ENCODE results near the gene SIM1. TPM values are rescaled to one million over a fixed set of nuclear protein-coding genes. Genes with fewer than 3 reads are reported as not detected.

Gene SIM1
- total and polyA plus RNA-seq, 4 donors = under 0.01 TPM; not detected in 3

DNA sequence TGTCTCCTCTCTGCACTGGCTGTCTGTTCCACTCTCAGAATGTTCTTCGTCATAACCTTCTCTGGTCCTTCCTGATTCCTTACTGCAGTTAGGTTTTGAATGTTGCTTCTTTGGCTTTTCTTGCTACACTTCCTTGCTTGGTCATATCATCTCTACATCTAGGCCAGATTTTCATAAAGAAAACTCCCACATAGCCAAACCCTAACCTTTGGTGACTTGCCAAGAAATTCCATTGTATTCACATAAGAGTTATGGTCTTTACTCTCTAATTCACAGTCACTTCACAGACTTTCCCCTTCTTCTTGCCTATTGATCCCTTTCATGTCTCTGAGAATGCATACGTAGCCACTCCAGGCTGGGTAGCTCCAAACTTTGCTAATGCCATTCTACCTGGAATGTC is 41.9 kb upstream of the SIM1 start:
- H3K27ac ChIP-seq (ENCODE audit: low read depth in 1 of 2, low read length in 2 of 2) = no peak overlapping the region
- no peaks in the 10 kb centered on the region for H3K9me3 ChIP-seq (ENCODE audit: control insufficient read depth in 4 of 4, low read length in 3 of 4)
- WGBS = 98% methylated on average over 2 of the region's 2 CpGs
- no peaks in the 10 kb centered on the region for H3K27me3 ChIP-seq (ENCODE audit: control insufficient read depth in 4 of 4, insufficient read depth in 4 of 4, low read length in 3 of 4)
- H3K4me3 ChIP-seq (ENCODE audit: low read depth in 1 of 3, low read length in 3 of 3) = no peak overlapping the region
- peaks cover 0 to 8% (median 2%) of the 10 kb centered on the region in 4 donors for H3K36me3 ChIP-seq (ENCODE audit: control insufficient read depth in 4 of 4, insufficient read depth in 3 of 4, low read depth in 1 of 4, low read length in 3 of 4)
- no peak for TF ChIP-seq NR2F2 (IDR thresholded peaks at IDR 0.05)
- TF ChIP-seq FOXA2 (IDR thresholded peaks at IDR 0.05) = no peak
- TF ChIP-seq FOXA1 (IDR thresholded peaks at IDR 0.05) = no peak
- TF ChIP-seq JUND (IDR thresholded peaks at IDR 0.05) = no peak
- no peak for TF ChIP-seq GABPA (IDR thresholded peaks at IDR 0.05 in 1 of 2, conservative IDR thresholded peaks at IDR 0.05 in 1 of 2)
- TF ChIP-seq EGR1 (IDR thresholded peaks at IDR 0.05; ENCODE audit: low read depth in 2 of 2) = no peak
- DNase-seq (ENCODE audit: low spot score) = no peak
- no peak overlapping the region for H3K9ac ChIP-seq (ENCODE audit: low read depth in 1 of 2, low read length in 2 of 2)
- H3K4me1 ChIP-seq (ENCODE audit: control insufficient read depth in 4 of 4, insufficient read depth in 4 of 4, low read length in 3 of 4) = peaks cover 0 to 18% (median 11%) of the 10 kb centered on the region in 4 donors

GRCh38 chr6:100504786-100505737 is 40.3 kb upstream of the SIM1 start:
- no peaks in the 10 kb centered on the region for H3K9me3 ChIP-seq (ENCODE audit: control insufficient read depth in 4 of 4, low read length in 3 of 4)
- H3K4me3 ChIP-seq (ENCODE audit: low read depth in 1 of 3, low read length in 3 of 3) = no peak overlapping the region
- no peaks in the 10 kb centered on the region for H3K27me3 ChIP-seq (ENCODE audit: control insufficient read depth in 4 of 4, insufficient read depth in 4 of 4, low read length in 3 of 4)
- H3K9ac ChIP-seq (ENCODE audit: low read depth in 1 of 2, low read length in 2 of 2) = no peak overlapping the region
- 79% methylated on average over 6 of the region's 6 CpGs for WGBS
- peaks cover 0 to 7% (median 2%) of the 10 kb centered on the region in 4 donors for H3K36me3 ChIP-seq (ENCODE audit: control insufficient read depth in 4 of 4, insufficient read depth in 3 of 4, low read depth in 1 of 4, low read length in 3 of 4)
- peaks cover 0 to 18% (median 11%) of the 10 kb centered on the region in 4 donors for H3K4me1 ChIP-seq (ENCODE audit: control insufficient read depth in 4 of 4, insufficient read depth in 4 of 4, low read length in 3 of 4)
- no peak for DNase-seq (ENCODE audit: low spot score)
- TF ChIP-seq FOXA2 (IDR thresholded peaks at IDR 0.05) (no peak), EGR1 (IDR thresholded peaks at IDR 0.05; ENCODE audit: low read depth in 2 of 2) (no peak), CTCF (IDR thresholded peaks at IDR 0.05; ENCODE audit: low read depth, low read length, missing input control) (no peak)
- H3K27ac ChIP-seq (ENCODE audit: low read depth in 1 of 2, low read length in 2 of 2) = no peak overlapping the region

DNA sequence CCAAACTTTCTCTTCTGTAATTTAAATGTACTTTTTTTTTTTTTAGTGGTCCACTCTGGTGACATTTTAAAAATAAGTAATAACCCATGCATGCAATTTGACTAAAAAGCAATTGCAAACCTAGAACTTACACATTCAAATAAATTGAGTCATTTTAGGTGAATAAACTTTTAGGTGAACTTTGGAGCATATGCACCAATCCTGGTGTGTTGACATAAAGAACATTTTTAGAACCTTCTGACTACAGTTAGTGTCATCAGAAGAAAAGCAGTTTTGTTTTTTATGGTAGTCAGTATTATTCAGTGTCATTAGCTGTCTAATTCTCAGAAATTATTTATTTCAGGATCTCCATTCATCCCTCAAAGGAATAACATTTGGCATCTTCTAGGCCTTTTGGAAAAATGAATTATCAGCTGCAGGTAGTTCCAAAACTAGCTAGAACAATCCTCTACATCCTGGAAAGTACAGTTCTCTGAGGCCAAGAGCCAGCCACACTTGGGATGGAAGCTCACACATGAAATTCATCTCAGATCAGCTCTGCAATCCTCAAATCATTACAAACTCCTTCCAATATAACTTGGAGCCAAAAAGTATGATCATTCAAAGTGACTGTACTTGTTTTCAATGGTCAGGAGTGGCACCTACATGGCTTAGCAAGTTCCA is 38.5 kb upstream of the SIM1 start:
- Histone ChIP-seq H3K9ac (ENCODE audit: low read depth in 1 of 2, low read length in 2 of 2) (peak overlapping the region in 1 of 2 donors; percentile 40), H3K4me3 (ENCODE audit: low read depth in 1 of 3, low read length in 3 of 3) (no peak overlapping the region), H3K27ac (ENCODE audit: low read depth in 1 of 2, low read length in 2 of 2) (peak overlapping the region; percentile 73 to 86), H3K9me3 (ENCODE audit: control insufficient read depth in 4 of 4, low read length in 3 of 4) (no peaks in the 10 kb centered on the region), H3K4me1 (ENCODE audit: control insufficient read depth in 4 of 4, insufficient read depth in 4 of 4, low read length in 3 of 4) (peaks cover 0 to 18% (median 11%) of the 10 kb centered on the region in 4 donors), H3K27me3 (ENCODE audit: control insufficient read depth in 4 of 4, insufficient read depth in 4 of 4, low read length in 3 of 4) (no peaks in the 10 kb centered on the region), H3K36me3 (ENCODE audit: control insufficient read depth in 4 of 4, insufficient read depth in 3 of 4, low read depth in 1 of 4, low read length in 3 of 4) (no peaks in the 10 kb centered on the region)
- DNase-seq (ENCODE audit: low spot score) = no peak
- TF ChIP-seq GABPA (IDR thresholded peaks at IDR 0.05 in 1 of 2, conservative IDR thresholded peaks at IDR 0.05 in 1 of 2) (no peak), HNF4A (conservative IDR thresholded peaks at IDR 0.05) (peak; percentile 78 to 81), YY1 (IDR thresholded peaks at IDR 0.05) (peak; percentile 14), FOXA1 (IDR thresholded peaks at IDR 0.05) (peak; percentile 13), CTCF (IDR thresholded peaks at IDR 0.05; ENCODE audit: low read depth, low read length, missing input control) (no peak), TAF1 (conservative IDR thresholded peaks at IDR 0.05) (no peak), RAD21 (IDR thresholded peaks at IDR 0.05) (peak; percentile 18 to 21), SP1 (IDR thresholded peaks at IDR 0.05) (peak; percentile 69), EGR1 (IDR thresholded peaks at IDR 0.05; ENCODE audit: low read depth in 2 of 2) (no peak), RXRA (IDR thresholded peaks at IDR 0.05) (peak; percentile 91 to 93), JUND (IDR thresholded peaks at IDR 0.05) (peak; percentile 41 to 58)
- TF ChIP-seq, protein P1, sequence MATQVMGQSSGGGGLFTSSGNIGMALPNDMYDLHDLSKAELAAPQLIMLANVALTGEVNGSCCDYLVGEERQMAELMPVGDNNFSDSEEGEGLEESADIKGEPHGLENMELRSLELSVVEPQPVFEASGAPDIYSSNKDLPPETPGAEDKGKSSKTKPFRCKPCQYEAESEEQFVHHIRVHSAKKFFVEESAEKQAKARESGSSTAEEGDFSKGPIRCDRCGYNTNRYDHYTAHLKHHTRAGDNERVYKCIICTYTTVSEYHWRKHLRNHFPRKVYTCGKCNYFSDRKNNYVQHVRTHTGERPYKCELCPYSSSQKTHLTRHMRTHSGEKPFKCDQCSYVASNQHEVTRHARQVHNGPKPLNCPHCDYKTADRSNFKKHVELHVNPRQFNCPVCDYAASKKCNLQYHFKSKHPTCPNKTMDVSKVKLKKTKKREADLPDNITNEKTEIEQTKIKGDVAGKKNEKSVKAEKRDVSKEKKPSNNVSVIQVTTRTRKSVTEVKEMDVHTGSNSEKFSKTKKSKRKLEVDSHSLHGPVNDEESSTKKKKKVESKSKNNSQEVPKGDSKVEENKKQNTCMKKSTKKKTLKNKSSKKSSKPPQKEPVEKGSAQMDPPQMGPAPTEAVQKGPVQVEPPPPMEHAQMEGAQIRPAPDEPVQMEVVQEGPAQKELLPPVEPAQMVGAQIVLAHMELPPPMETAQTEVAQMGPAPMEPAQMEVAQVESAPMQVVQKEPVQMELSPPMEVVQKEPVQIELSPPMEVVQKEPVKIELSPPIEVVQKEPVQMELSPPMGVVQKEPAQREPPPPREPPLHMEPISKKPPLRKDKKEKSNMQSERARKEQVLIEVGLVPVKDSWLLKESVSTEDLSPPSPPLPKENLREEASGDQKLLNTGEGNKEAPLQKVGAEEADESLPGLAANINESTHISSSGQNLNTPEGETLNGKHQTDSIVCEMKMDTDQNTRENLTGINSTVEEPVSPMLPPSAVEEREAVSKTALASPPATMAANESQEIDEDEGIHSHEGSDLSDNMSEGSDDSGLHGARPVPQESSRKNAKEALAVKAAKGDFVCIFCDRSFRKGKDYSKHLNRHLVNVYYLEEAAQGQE (IDR thresholded peaks at IDR 0.05) = no peak
- TF ChIP-seq, protein P2, sequence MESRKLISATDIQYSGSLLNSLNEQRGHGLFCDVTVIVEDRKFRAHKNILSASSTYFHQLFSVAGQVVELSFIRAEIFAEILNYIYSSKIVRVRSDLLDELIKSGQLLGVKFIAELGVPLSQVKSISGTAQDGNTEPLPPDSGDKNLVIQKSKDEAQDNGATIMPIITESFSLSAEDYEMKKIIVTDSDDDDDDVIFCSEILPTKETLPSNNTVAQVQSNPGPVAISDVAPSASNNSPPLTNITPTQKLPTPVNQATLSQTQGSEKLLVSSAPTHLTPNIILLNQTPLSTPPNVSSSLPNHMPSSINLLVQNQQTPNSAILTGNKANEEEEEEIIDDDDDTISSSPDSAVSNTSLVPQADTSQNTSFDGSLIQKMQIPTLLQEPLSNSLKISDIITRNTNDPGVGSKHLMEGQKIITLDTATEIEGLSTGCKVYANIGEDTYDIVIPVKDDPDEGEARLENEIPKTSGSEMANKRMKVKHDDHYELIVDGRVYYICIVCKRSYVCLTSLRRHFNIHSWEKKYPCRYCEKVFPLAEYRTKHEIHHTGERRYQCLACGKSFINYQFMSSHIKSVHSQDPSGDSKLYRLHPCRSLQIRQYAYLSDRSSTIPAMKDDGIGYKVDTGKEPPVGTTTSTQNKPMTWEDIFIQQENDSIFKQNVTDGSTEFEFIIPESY (IDR thresholded peaks at IDR 0.05) = no peak

Measured in liver (tissue), 9 donors.